NK-92 (cell line): ENCODE data around the gene RAB3GAP1.
"Not testable (repeated sequence)": the region's sequence is repeated elsewhere in the genome, so short reads cannot be mapped to it uniquely, and the experiment has no call there.

Experiments used
- DNase-seq: peaks from one replicate; lab custom pipeline; 2025; ENCODE audit not compliant: unreplicated experiment; lab: John Stamatoyannopoulos, UW

Gene RAB3GAP1

GRCh38 chr2:135099802-135100483 is 47.9 kb downstream of the RAB3GAP1 start:
- no peak for DNase-seq

- DNase-seq = no peak
Measured at GRCh38 chr2:135103843-135104242, 51.8 kb downstream of the RAB3GAP1 start.

GRCh38 chr2:135105513-135106316 is 53.6 kb downstream of the RAB3GAP1 start:
- DNase-seq = not testable (repeated sequence)

- DNase-seq = no peak
Measured at GRCh38 chr2:135113322-135113721, 61.2 kb downstream of the RAB3GAP1 start.

GRCh38 chr2:135119582-135119981 is 67.5 kb downstream of the RAB3GAP1 start:
- DNase-seq = no peak

- DNase-seq = no peak
Measured at GRCh38 chr2:135121016-135121657, 69.0 kb downstream of the RAB3GAP1 start.

- DNase-seq = not testable (repeated sequence)
Measured at GRCh38 chr2:135121658-135122039, 69.6 kb downstream of the RAB3GAP1 start.

GRCh38 chr2:135124924-135125886 is 73.1 kb downstream of the RAB3GAP1 start:
- DNase-seq = no peak

GRCh38 chr2:135125940-135126339 is 73.8 kb downstream of the RAB3GAP1 start:
- no peak for DNase-seq

GRCh38 chr2:135130751-135131150 is 78.7 kb downstream of the RAB3GAP1 start:
- no peak for DNase-seq

GRCh38 chr2:135132314-135132713 is 80.2 kb downstream of the RAB3GAP1 start:
- DNase-seq = no peak

- no peak for DNase-seq
Measured at GRCh38 chr2:135140606-135141005, 88.5 kb downstream of the RAB3GAP1 start.

- no peak for DNase-seq
Measured at GRCh38 chr2:135142323-135142722, 90.2 kb downstream of the RAB3GAP1 start.

GRCh38 chr2:135144343-135144742 is 92.3 kb downstream of the RAB3GAP1 start:
- DNase-seq = no peak

- DNase-seq = no peak
Measured at GRCh38 chr2:135149251-135149650, 97.2 kb downstream of the RAB3GAP1 start.

GRCh38 chr2:135150725-135151124 is 98.6 kb downstream of the RAB3GAP1 start:
- no peak for DNase-seq

GRCh38 chr2:135151615-135152014 is 99.5 kb downstream of the RAB3GAP1 start:
- no peak for DNase-seq

GRCh38 chr2:135152361-135152760 is 100.3 kb downstream of the RAB3GAP1 start:
- DNase-seq = no peak

GRCh38 chr2:135154962-135155361 is 102.9 kb downstream of the RAB3GAP1 start:
- DNase-seq = no peak

- DNase-seq = no peak
Measured at GRCh38 chr2:135157856-135158255, 105.8 kb downstream of the RAB3GAP1 start.

GRCh38 chr2:135159191-135159590 is 107.1 kb downstream of the RAB3GAP1 start:
- no peak for DNase-seq
